ELR (cell line): ENCODE measurements around the gene EHMT1.

Experiments used
- DNase-seq: peaks from one replicate; pipeline ENCODE4 v3.0.0-alpha.2; 2015; ENCODE audit warnings: low read depth

The EHMT1 gene

GRCh38 chr9:137673886-137674285, 55.1 kb downstream of the EHMT1 start:
- no peak for DNase-seq

GRCh38 chr9:137674307-137674975, 55.6 kb downstream of the EHMT1 start:
- no peak for DNase-seq

DNA sequence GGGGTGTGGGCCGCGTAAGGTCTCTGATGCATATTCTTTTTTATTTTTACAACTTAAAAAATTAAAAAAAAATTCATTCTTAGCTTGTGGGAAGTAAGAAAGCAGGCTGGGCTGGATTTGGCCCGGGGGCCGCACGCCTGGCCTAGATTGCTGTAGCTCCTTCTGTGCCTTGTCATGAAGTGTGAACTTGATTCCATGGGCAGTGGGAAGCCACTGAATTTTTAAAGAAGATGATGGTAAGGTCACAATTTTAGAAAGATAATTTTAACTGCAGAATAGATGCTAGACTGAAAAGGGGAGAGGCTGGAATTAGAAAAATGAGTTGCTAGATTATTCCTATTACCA, 56.1 kb downstream of the EHMT1 start:
- no peak for DNase-seq

DNA sequence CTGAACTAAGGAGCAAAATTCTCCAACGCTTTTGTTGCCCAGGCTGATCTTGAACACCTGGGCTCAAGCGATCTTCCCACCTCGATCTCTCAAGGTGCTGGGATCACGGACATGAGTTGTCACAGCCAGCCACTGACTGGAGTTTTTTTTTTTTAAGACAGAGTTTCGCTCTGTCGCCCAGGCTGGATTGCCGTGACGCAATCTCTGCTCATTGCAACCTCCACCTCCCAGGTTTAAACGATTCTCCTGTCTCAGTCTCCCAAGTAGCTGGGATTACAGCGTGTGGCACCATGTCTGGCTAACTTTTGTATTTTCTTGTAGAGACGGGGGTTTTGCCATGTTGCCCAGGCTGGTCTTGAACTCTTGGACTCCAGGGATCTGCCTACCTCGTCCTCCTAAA, 58.2 kb downstream of the EHMT1 start:
- no peak for DNase-seq

DNA sequence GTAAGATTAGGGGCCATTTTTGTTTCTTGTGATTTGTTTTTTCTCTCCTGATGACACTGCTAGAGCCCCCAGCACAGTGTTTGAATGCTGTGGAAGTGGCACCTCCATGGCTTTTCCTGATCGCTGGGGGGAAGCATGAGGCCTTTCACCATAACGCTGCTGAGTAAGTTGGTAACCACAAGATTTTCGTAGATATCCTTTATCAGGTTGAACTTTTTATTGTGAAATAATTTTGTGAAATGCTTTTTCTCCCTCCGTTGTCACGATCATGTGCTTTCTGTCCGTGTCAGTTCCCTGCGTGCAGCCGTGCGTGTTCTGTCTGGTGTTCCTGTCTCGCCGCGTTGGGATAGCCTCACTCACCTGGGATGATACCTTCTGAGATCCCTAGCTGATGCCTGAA, 59.4 kb downstream of the EHMT1 start:
- DNase-seq, result no peak

DNA sequence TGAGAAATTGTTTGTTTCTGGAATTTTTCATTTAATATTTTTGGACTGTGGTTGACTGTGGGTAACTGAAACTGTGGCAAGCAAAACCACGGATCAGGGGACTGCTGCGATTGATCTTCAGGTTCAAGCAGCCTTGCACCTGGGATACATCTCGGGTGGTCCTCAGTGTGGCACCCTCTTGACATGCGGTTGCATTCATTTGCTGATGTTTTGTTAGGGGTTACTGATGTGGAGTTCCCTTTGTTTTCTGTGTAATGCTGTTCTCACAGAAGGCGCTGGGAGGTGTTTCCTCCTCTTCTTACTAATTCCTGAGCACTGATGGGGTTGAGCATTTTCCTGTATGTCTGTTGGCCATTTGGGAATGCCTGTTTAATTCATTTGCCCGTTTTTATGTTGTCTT, 60.4 kb downstream of the EHMT1 start:
- DNase-seq, result no peak

- DNase-seq, result no peak
Measured at GRCh38 chr9:137679695-137680305, 61.0 kb downstream of the EHMT1 start.

DNA sequence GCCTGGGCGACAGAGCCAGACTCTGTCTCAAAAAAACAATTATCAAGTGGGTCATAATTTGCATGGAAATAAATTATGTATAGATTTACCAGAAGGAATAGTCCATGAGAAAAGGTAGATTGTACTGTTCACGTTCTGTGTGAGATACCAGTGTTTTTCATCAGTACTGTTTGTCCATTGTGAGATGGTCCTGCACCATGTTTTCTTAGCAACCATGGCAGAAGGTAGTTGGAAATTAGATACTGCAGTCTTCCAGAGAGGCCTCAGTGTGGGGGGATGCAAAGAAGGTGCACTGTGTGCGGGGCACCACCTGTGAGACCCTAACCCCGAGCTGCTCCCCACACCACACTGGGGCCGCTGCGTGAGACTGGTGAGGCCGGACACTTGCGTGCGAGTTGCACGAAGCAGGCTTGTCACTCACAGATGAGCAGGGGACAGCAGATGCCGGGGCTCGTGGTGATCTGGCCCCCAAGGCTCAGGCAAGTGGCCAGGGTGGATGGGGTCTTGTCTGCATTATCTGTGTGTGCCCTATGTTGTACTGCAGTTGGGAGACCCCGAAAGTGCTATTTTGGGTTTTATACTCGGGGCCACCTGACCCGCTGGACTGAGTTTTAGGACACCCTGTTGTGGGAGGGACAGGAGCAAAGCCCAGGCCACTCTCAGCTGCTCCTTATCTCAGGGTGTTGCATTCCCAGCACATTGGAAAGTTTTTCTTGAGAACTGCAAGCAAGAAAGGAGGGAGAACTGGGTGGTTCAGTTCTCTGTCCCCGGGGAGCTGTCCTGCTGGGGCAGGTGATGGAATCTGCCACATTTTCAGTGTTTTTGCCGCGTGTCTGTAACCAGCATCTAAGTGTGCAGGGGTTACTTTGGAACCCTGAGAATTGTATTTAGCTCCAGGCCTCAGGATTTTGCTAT, 61.9 kb downstream of the EHMT1 start:
- DNase-seq, result no peak

DNA sequence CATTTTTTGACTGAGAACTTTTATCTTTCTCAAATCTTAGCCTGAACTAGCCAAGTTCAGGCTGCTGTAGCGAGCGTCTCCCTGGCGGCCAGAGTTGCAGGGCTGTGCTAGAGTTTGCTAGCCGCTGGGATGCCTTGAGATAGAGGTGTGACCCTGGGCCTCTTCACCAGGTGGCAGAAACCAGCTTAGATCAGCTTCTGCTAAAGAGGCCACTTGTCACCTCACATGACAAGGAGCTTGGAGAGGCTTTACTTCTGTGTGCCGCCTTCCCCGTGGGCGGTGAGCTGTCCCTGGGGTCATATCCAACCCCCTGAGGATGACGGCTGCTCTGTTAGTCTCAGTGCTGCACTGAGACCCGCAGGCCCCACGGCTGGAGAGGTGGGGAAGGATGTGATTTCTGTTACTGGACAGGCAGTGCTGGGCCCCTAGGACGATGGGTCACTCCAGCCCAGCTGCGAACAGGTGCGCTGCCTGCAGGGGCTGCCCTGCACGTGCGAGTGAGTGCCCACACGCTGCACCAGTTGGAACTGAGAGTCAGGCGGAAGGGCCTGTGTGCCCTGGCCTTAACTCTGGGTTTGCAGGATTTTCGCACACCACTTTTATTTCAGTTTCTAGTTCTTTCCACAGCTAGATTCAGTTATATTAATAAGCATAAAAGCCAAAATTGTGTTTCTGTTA, 63.8 kb downstream of the EHMT1 start:
- DNase-seq, result no peak

DNA sequence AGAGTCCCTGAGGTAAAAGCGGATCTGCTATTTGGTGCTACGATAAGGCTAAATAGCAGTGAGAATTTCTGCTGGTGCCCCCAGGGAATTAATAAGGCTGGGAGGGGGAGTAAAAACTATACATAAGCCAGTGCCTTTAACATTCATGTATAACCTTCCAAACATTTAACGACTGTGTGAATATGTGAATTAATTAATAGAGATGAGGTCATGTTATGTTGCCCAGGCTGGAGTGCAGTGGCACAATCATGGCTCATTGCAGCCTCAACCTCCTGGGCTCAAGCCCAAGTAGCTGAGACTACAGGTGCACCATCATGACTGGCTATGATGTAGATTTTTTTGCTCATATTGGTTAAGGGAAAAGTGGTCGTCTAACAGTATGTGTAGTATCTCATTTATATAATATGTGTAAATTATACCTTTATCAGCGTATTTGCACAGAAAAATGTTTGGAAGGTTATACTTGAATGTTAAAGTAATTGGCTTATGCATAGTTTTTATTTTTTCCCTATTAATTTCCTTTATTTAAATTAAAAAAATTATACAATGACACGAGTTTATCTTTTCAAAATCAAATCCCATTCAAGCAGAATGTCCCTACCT, 64.6 kb downstream of the EHMT1 start:
- no peak for DNase-seq

- DNase-seq, result no peak
Measured at GRCh38 chr9:137685035-137685740, 66.4 kb downstream of the EHMT1 start.

DNA sequence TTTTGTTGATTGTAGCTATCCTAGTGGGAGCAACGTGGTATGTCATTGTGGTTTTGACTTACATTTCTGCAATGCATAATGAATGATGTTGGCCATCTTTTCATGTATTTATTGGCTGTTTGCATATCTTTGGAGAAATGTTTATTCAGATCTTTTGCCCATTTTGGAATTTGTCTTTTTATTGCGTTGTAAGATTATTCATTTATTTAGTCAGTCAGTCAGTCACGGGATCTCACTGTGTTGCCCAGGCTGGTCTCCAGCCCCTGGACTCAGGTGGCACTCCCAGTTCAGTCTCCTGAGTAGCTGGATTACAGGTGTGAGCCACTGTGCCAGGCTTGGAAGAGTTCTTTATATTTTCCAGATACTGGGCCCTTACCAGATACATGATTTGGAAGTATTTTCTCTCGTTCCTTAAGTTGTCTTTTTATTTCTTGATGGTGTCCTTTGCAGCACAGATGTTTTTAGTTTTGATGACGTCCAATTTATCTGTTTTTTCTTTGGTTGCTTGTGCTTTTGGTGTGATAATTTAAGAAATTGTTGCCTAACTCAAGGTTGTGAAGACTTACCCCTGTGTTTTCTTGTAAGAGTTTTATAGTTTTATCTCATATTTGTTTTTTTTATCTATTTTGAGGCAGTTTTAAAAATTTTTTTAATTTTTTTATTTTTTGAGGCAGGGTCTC, 67.1 kb downstream of the EHMT1 start:
- DNase-seq, result peak; percentile 69

- DNase-seq, result no peak
Measured at GRCh38 chr9:137688261-137688660, 69.5 kb downstream of the EHMT1 start.

DNA sequence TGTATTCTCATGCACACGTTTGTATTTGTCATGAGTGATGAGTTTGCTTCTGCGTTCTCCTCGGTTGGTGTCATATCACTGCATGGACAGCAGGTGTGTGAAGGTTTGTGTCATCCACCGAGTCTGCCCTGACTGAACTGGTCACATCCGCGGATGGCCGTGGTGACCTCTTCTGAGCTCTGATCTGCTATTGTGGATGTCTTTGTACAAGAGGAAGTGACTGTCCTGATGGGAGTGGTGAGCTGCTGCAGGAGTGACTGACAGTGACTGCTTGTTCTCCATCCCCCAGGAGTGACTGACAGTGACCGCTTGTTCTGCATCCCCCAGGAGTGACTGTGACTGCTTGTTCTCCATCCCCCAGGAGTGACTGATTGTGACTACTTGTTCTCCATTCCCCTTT, 69.9 kb downstream of the EHMT1 start:
- no peak for DNase-seq

DNA sequence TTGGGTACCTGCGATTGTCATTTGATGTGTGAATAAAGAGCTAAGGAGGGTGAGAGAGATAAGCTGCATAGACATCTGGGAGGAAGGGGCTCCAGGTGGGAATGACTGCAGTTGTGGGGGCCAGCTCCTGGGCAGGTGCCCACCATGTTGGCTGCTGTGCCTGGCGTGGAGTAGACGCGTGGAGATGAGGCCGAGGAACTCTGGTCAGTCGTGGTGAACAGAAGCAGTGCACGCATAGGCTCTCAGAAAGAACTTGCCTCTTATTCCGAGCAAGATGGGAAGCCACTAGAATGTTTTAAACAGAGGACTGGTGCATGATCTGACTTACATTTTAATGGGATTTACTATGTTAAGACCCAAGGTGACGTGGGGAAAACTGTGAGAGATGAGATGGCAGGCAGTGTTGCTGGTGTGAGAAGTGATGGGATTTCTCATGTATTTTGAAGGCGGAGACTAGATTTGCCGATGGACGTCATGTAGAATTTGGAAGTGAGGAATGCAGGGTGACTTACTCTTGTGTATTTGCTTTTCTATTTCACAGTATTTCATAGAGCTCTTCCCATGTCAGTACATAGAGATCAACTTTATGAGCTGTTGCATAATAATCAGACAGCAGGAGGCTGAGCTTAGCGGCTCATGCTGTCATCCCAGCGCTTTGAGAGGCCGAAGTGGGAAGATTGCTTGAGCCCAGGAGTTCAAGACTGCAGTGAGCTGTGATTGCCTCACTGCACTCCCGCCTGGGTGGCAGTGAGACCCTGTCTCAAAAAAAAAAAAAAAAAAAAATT, 71.1 kb downstream of the EHMT1 start:
- DNase-seq, result no peak

GRCh38 chr9:137690930-137691645, 72.3 kb downstream of the EHMT1 start:
- DNase-seq, result no peak

- no peak for DNase-seq
Measured at GRCh38 chr9:137691646-137692351, 73.0 kb downstream of the EHMT1 start.

DNA sequence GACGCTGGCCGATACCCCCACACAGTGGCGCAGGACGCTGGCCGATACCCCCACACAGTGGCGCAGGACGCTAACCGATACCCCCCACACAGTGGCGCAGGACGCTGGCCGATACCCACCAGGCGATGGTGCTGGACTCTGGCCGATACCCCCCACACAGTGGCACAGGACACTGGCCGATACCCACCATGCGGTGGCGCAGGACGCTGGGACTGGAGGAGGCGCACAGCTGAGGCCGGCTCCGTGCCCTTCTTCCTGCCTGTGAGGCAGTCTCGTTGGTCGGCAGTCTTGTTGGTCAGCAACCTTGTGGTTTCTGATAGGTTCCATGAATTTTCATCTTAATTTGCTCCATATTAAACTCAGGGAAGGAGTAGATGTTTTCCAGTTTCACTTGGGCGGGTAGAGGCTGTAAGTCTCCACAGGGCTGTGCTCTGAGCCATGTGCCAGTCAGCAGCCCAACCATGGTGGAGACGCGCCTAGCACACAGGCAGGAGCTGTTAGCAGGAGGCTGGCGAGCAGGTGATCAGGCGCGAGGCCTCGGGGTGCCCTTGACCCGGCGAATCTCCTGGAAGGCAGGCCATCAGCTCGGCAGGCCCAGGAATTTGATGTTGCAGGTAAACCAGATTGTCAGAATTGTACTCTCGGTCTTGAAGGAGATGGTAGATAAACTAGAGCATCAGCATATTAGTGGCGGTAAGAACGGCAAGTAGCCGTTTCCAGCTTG, 75.6 kb downstream of the EHMT1 start:
- DNase-seq, result no peak
